ENCODE measurements around the gene MRPL21.

- TF ChIP-seq EZH2 (IDR thresholded peaks at IDR 0.05; ENCODE audit: insufficient read depth, poor library complexity, severe bottlenecking) (no peak), EZH2phosphoT487 (IDR thresholded peaks at IDR 0.05; ENCODE audit: insufficient read depth, low read depth) (no peak)
Observed at GRCh38 chr11:68892576-68892975, 11.1 kb downstream of the MRPL21 start.

Measured in GM23248 (cell line).